HG03571 (cell line): ENCODE data around the gene CD7.
A peak's percentile ranks its signal among the peaks of the same experiment; 100 is the strongest.

Source experiments
- ATAC-seq: cut with Tn5 transposase; IDR thresholded peaks from one replicate; pipeline ENCODE4 v1.9.1; 2021; ENCODE audit not compliant: unreplicated experiment

The CD7 gene

DNA sequence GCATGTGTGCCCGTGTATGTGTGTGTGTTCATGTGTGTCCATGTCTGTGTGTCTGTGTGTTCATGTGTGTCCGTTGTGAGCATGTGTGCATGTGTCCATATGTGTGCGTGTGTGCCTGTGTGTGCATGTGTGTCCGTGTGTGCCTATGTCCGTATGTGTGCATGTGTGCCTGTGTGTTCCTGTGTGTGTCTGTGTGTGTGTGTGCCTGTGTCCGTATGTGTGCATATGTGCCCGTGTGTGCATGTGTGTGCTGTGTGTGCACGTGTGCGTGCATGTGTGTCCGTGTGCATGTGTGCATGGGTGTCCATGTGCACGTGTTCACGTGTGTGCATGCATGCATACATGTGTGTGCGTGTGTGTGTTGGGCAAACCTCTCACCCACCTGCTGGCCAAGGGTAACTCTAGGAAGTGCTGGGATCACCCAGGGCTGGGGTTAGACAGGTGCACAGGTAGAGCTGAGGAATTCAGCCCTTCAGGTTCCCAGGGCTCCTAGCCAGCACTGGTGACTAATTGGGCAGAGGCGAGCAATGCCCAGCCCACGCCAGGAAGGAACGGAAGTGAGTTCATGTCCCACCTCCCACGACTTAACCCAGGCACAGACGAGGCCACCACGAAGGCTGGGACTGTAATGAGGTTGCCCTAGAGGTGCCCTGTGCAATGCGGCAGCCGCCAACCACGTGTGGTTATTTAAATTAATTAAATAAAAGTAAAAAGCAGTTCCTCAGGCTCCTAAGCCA, 35.7 kb downstream of the CD7 start:
- no peak for ATAC-seq

DNA sequence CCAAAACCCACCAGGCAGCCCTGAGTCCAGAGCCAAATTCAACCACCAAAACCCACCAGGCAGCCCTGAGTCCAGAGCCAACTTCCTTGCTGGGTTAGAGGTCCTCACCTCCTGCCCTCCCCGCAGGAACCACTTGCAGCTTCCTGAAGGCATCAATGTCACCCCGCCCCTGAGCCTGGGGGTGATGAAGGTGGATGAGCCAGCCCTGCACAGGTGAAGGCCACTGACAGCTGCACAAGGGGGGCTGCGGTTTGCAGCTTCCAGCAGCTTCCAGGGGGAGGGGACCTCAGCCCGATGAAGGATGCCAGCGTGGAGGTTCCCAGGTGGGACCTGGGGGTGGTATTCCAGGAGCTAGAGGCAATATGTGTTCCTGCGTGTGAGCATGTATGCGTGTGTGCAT, 36.3 kb downstream of the CD7 start:
- ATAC-seq = no peak

DNA sequence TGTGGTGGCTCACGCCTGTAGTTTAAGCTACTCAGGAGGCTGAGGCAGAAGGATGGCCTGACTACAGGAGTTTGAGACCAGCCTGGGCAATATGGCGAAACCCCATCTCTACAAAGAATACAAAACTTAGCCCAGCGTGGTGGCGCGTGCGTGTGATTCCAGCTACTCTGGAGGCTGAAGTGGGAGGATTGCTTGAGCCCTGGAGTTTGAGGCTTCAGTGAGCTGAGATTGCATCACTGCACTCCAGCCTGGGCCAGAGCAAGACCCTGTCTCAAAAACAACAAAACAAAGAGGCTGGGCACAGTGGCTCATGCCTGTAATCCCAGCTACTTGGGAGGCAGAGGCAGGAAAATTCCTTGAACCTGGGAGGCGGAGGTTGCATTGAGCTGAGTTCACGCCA, 36.9 kb downstream of the CD7 start:
- no peak for ATAC-seq

DNA sequence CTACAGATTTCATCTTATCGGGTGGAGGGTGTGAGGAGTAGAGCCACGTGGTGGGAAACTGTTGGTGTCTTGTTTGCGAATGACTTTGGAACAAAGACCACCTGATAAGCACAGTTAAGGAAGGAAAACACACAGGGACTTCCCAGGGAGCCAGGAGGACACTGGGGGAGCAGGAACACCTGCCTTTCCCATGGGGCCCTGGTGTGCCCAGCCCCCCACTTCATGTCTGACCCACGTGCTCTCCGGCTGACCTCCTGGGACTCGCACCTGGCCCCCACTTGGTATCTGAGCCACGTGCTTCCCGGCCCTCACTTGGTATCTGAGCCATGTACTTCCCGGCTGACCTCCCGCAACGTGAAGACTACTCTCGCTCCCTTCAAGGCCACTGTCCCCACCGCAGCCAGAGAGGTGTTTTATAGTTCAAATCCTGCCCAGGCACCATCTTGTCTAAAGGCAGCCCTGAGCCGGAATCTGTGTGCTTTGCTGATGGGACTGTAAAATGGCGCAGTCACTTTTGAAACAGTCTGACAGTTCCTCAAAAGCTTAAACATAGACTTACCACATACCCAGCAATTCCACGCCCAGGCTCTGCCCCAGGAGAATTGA, 38.5 kb downstream of the CD7 start:
- ATAC-seq = no peak

DNA sequence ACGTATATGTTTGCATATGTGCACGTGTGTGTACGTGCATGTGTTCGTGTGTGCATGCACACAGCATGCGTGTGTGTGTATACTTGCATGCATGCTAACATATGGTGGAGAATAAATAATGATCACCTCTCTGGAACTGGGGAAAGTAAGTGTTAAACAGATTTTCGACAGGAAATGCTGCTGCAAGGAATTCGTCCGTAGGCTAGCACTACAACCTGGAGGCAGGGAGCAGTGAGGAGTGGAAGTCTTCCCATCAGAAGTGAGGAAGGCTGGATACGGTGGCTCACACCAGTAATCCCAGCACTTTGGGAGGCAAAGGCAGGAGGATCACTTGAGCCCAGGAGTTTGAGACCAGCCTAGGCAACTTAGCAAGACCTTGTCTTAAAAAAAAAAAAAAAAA, 39.1 kb downstream of the CD7 start:
- ATAC-seq = no peak

DNA sequence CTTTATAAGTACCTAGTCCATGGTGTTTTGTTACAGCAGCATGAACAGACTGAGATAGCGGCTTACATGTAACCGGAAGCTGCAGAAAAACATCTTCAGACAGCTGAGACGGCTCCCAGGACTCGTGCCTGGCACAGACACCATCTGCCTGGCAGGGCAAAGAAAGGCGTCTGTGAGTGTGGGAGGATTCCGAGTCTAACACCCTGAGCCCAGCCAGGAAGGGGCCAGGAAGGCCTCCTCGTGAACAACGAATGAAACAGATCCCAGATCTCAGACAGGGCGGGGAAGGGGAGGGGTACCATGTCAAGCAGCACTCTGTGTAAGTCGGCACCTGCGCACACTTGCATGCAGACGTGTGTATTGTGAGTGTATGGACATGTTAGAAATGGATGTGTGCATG, 39.6 kb downstream of the CD7 start:
- ATAC-seq = no peak

DNA sequence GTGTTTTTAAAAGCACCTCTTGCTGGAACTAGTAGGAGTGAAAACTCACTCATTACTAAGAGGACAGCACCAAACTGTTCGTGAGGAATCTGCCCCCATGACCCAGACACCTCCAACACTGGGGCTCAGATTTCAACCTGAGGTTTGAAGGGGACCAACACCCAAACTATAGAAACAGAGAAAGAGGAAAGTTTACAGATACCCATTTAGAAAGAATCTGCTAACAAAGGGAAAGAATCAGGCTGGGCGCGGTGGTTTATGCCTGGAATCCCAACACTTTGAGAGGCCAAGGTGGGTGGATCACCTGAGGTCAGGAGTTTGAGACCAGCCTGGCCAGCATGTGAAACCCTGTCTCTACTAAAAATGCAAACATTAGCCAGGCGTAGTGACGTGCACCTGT, 40.5 kb downstream of the CD7 start:
- ATAC-seq = no peak

DNA sequence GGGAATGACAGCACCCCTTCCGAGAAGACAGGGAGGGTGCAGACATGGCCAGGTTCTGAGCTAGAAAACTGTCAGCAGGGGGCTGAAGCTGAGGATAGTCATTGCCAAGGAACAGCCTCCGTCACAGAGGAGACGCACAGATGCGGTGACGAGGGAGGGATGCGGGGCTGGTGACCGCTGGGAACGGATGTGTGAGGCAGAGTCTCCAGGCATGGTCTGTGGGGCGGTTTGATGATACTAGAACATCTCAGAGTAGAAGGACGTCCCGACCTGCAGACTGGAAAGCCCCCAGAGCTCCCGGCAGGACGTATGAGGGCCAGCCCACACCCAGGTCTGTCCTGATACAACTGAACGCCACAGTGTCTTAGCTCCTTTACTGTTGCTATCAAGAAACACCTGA, 42.1 kb downstream of the CD7 start:
- ATAC-seq = no peak

DNA sequence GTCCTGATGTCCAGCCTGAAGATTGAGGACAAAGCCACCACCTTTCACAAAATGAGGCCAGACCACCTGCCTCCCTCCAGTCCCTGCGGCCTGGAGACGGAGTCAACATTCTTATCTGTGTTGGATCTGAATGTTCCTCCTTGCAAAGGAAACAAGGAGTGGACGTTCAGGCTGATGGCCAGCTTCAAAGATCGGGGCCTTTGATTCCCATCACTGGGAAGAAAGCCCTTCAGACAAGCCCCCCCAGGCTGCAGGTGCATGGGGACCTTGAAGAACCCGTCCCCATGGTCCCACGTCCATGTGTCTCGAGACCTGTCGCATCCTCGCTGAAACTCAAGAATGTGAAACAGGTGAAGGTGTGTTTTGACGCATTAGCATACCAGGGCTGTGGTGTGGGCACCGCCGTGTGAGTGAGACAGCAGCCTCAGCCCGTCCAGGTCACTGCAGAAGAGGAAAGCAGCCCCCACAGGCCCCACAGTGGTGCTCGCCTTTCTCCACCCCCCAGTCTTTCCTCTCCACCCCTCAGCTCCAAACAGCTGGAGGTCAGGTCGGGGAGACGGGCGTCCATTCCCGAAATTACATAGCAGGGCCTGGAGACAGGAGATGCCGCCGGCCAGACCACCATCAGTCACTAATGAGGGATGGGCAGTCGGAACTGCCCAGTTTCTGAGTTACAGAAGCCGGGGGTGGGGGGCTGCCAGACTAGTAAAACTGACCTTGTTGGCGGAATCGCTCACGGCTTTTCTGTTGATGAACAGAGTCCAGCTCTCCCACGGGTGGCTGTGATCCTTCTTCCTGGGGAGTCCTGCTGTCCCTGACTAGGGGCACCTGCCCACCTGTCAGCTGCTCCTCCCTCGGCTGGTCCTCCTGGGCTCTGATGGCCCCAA, 43.0 kb downstream of the CD7 start:
- no peak for ATAC-seq

DNA sequence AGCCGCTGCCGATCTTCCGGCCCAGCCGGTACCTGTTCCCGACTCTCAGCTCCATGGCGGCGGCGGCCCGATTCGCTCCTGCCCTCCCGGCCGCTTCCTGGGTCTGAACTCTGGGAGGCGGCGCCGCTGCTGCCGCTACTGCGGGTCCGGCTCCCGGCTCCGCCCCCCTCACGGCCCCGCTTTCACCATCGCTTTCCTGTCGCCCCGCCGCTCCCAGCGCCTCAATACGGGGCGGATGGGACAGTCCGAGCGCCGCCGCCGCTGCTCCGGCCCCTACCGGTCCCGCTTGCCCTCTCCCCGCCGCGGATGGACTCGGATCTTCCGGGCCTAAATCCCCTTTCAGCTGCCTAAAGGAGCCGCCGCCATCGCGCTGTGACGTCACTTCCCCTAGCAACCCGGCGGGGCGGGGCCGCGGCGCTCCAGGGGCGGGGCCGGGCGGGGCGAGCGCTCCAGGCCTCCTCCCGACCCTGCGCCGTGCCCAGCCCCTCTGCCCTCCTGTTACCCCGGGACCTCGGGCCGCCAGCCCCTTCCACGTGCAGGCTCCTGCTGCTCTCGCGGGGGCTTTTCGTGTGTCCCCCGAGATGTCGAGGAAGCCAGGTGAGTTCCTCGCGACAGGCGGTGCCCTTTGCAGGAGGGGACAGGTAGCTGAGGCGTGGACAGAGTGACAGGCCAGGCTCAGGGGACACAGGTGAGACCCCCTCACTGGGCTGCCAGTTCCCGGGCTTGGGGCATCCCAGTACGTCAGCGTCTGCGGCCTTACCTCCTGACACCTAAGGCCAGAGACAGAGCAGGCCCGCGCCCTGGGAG, 43.9 kb downstream of the CD7 start, which contains the start of gene CSNK1D:
CSNK1D (minus strand) TSS at position 374 of the 807 bp plus-strand sequence; CDS start at position 55, 319 bp downstream.
- peak; percentile 65 for ATAC-seq

DNA sequence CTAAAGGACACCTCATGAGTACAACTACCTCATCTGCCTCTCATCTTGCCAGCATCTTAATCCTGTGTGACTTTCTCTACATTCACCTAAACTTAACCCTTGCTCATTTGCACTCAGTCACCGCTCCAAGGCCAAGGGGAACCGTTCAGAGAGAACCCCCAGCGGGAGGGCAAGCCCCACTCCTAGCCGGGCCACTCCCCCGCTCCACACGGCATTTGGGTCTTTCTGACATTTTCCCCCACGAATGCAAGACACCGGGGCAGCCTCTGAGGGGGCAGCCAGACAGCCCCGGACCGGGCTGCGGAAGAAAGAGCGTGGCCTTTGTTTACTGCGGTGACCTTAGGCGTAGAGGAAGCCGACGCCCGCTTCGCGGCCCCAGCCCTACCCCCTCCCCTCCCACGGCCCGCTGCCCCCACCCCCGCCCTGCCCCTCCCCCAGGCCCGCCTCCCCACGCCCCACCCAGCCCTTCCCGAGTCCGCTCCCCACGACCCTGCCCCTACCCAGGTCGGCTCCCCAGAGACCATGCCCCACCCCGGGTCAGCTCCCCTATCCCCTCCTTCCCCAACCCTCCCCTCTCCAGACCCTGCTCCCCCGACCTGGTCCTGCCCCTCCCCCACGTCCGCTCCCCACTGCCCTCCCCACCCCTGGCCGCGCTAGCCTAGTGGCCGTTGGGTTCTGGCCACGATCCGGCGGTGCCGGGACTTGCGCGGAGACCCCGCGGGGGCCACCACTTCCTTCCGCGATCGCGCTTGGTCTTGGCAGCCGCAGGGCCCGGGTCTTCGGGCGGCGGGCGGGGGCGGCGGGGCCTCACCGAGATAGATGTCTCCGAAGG, 44.7 kb downstream of the CD7 start:
- ATAC-seq = no peak

DNA sequence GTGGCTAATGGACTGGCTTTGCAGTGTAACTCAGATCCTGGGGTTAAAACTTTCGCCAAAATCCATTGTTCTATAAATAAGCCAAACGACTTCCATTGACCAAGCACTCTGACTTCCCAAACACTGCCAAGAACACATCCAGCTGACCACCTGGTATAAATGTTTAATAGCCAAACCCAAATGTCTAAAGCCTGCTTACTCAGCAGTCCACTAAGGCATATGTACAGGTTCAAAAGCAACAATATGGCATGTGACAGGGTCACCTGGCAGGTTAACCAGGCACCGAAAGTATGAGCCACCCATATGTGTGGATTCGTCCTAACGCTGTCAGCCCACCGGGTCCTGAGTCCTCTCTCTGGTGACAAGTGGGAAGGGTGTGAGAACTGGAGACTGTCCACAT, 46.0 kb downstream of the CD7 start:
- ATAC-seq = no peak

DNA sequence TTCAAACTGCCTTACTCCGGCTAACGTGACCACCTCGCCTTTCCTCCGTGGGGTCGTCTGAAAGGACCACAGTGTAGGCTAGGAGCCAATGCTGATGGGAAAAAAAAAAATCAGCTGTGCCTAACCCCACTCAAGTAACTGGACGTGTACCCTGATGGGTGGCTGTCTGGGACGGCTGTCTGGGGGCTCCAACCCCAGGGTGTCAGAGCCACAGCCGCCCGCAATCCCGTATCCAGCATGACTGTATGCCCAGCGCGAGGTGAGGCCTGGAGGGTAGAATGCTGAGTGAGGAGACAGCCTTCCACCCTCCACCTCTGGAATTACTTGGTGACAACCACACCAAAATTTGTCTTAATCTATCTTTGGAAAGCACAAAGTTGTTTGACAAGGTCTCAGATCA, 46.8 kb downstream of the CD7 start:
- ATAC-seq = no peak

DNA sequence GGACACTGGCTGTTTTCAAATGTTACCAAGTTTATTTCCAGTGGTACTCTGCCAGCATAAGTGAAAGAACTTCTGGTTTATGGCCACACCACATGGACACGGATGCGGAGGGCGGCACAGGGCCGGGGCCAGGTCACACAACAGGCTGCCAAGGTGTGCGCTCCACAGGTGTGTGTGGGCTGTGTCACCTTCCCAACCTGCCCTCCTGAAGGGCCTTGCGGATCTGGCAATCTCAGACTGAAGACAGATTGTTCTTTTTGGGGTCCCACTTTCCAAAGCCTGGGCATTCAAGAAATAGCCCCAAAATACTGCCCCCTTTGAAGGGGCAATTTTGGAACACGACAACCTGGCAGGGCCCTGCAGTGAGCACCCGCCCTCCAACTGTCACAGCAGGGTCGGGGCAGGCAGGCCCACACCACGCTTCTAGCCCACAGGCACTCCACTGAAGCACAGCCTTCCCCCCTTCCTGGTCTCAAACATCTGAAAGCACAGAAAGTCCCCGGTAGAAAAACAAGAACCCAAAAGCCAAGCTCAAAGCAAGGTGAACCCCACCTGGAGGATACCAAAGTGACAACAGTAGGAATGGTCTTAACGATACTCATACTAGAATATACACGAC, 47.4 kb downstream of the CD7 start:
- no peak for ATAC-seq

DNA sequence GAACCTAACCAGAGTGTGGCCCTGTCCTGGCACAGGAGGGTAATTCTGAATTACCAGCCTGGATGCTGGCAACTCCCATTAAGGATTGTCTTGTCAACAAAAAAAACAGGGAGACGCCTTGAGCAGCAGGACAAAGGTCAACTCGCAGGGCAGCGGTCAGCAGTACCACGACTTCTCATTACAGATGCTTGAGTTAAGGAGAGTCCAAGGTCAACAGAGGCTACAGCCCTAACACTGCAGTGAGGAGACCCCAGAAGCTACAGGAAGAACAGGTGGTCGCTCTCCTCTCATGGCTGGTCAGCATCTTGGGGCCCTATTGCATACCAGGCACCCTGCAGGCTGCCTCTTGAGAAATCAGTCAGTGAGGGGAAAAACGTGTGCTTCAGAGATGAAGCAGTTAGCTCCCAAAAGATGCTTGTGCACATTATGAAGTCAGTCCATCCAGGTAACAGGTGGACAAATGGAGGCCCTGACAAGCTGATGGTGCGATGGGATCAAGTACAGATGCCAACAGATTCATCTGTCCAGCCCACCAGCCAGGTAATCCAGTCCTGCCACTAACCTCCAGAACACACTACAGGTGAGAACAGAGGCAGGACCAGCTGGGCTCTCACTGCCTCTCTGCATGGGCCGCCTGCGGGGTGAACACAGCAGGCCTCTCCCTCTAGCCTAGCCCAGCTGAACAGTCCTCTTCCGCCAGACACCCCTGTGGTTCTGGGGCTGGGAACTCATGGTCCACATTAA, 48.1 kb downstream of the CD7 start:
- no peak for ATAC-seq

DNA sequence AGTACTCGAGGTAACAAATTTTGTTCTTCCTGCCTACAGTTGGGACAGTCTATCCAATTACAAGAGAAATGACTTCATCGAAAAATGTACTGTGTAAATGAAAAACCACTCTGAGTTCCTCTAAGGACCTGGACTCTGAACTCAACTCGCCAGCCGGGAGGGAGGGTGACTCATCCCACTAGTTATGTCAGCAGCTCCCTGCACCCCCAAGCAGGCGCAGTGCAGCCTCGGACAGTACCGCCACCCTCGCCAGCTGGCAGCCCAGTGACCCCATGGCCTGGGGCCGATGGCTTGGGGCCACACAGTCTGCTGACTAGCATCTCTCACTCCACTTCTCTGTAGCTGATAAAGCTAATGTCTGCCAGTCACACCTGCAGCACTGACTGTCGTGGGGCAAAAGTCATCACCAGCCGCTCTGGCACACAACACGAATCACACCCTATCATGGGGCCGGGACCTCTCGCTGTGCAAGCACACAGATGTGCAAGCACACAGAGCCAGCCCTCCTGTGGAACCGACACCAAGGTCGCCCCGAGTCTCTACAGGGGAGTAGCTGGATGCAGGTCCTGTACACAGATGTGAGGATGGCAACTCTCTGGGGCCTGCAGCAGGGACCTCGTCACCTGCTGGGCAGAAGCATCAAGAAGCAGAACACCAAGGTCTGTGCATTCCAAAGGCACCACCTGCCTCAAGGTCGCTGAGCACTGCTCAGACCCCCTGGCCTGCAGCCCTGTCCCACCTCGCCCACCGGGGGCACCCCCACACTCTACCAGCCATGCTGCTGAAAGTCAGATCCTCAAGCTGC, 49.6 kb downstream of the CD7 start:
- ATAC-seq = no peak

DNA sequence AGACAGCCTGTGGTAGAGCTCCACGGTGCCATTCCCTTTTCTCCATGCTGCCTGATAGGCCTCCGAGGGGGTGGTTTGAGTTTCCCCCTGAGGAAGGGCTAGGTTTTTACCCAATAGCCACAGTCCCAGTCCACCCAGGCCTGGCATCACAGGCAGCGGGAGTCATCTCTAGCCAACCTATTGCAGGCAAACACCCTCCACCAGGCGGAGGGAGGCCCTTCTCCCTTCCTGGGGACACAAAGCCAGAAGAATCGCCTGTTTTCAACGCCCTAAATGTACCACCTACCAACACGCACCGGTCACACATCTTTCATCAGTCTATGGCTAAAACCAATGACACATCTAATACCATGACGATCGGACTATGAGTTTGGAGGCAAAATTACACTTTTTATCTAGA, 51.3 kb downstream of the CD7 start:
- ATAC-seq = no peak
